ENCODE measurements around the gene BCL11B.

BCL11B gene

DNA sequence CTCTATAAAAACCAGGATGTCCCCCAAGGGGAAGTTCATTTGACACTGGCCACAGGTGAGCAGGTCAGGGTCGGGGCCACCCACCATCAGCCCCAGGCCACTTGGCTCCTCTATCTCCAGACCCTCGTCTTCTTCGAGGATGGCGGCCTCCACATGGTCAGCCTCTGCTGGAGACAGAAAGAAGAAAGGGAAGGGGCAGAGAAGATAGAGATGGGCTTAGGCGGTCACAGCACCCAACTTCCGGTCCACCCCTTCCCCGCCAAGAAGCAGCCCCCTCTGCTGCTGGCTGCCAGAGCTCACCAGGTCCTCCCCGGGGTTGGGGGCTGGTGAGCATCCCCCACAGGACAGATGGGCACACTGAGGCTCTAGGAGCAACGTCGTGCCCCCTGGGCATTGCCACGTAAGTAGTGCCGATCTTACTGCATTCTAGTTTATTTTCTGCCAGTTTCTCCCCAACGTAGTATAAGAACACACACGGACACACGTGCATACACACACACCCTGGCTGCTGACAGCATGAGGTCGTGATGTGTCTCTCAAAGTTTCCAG is 14.2 kb downstream of the BCL11B start:
- no peaks in the 10 kb centered on the region for H3K9me3 ChIP-seq (ENCODE audit: control insufficient read depth, insufficient read depth, low read length)

DNA sequence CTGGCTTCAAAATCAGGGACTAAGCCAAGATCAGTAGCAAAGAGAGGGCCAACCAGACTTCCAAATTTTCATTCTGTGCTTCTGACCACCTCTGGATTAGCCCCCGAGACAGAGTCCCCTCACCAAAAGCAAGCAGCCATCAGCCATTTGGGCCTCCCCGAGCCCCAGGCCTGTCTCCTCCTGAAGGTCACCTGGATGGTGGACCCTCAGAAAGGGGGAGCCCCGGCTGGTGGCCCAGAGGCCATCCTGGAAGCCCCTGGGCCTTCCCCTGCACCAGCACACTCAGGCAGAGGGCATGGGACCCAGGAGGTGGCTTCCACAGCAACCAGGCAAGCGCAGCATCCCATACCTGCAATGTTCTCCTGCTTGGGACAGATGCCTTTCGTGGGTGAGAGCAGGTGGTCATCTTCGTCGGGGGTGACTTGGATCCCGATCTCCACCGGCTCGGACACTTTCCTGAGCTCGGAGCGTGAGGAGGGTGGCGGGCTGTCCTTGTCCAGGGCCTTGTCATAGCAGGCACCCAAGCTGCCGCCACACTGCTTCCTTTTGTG is 14.8 kb downstream of the BCL11B start:
- Histone ChIP-seq H3K36me3 (ENCODE audit: insufficient read depth, low read length) (no peaks in the 10 kb centered on the region), H3K9ac (ENCODE audit: low read depth, low read length) (no peak overlapping the region), H3K9me3 (ENCODE audit: control insufficient read depth, insufficient read depth, low read length) (no peaks in the 10 kb centered on the region), H3K4me1 (ENCODE audit: insufficient read depth, low read length) (peaks cover 26% of the 10 kb centered on the region)

More for the DNA sequence above, 14.2 kb downstream of the BCL11B start:
- H3K4me1 ChIP-seq (ENCODE audit: insufficient read depth, low read length): peaks cover 31% of the 10 kb centered on the region
- H3K9ac ChIP-seq (ENCODE audit: low read depth, low read length): no peak overlapping the region
- H3K36me3 ChIP-seq (ENCODE audit: insufficient read depth, low read length): no peaks in the 10 kb centered on the region

DNA sequence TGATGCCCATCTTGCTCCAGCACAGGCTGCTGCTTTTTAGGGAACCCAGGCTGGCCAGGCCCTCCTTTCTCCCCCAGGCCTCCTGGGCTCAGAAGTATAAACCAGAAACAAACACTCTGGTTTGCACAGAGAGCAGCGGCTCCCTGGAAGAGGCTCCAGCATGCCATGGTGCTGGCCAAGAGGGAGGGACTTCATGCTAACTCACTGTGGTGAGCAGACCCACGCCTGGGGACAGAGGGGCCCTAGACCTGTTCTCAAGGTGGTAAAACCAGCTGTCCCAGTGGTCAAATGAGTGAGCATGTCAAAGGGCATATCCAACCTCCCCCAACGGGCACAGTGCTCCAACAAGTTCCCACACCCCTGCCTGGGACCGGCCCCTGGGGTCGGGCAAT is 15.5 kb downstream of the BCL11B start:
- H3K9me3 ChIP-seq (ENCODE audit: control insufficient read depth, insufficient read depth, low read length): no peaks in the 10 kb centered on the region
- H3K4me1 ChIP-seq (ENCODE audit: insufficient read depth, low read length): peaks cover 19% of the 10 kb centered on the region
- no peak overlapping the region for H3K9ac ChIP-seq (ENCODE audit: low read depth, low read length)
- H3K36me3 ChIP-seq (ENCODE audit: insufficient read depth, low read length): no peaks in the 10 kb centered on the region

DNA sequence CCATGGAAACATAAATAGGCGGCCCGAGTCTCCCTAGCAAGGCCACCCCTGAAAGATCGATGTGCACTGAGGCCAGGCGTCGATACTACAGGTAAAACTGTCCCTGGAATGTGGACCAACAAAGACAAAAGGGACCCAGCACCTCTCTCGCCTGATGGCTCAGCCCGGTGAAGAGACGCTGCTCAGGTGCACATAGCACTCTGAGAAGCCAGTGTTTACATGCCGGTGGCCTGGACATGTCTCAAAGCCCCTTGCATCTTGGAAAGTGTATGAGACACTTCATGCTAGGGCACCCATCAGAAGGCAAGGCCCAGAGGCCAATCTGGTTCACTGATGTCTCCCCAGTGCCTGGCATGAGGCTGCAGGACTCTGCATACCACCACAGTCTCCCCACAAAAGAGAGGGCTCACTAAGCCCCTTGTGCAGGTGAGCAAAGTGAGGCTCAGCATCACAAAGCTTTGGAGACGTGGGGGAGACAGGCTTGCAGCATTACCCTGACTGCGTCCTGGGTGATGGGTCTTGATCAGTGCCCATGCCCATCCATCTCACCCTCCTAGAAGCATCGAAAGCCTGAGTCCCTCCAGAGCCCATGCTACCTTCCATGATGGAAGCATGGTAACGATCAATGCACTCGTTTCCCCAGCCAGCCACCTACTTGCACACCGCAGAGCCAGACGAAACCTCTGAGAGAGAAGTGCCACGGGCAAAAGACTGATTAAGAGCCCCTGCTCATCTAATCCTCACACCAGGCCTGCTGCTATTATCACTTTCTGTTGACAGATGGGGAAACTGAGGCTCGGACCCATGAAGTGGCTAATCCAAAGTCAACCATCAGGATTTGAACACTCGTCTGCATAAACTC is 16.1 kb downstream of the BCL11B start:
- H3K9me3 ChIP-seq (ENCODE audit: control insufficient read depth, insufficient read depth, low read length): no peaks in the 10 kb centered on the region
- no peak overlapping the region for H3K9ac ChIP-seq (ENCODE audit: low read depth, low read length)
- H3K36me3 ChIP-seq (ENCODE audit: insufficient read depth, low read length): no peaks in the 10 kb centered on the region
- peaks cover 13% of the 10 kb centered on the region for H3K4me1 ChIP-seq (ENCODE audit: insufficient read depth, low read length)

DNA sequence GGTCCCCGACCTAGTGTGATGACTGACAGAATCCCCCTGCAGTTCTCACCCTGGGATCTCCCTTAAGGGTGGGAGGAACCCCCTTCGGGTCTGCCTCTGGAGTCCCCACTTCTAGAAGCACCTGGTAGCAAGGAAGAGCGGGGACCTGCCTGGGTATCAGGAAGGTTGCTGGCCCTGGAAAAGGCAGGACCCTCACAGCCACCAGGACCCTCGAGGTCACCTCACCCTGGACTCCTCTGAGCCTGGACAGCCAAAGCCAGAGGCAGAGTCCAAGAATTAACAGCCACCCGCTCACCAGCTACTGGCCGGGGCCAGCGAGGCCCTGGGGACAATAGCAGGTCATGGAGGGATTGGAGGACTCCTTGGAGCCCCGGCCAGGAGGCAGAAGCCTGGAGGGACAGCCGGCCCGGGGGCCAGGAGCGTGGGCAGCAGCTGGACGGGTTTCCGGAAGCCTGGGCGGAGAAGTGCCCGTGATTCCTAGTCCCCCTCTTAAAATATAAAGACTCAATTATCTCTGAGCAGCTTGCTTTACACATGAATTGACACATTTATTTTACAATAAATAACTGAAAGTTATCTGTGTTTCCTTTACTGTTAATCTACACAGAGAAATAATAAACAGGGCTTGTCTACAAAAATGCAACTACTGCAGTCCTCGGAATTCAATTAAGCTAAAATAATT is 17.5 kb downstream of the BCL11B start:
- H3K9ac ChIP-seq (ENCODE audit: low read depth, low read length): no peak overlapping the region
- H3K9me3 ChIP-seq (ENCODE audit: control insufficient read depth, insufficient read depth, low read length): no peaks in the 10 kb centered on the region
- H3K36me3 ChIP-seq (ENCODE audit: insufficient read depth, low read length): no peaks in the 10 kb centered on the region
- peaks cover 12% of the 10 kb centered on the region for H3K4me1 ChIP-seq (ENCODE audit: insufficient read depth, low read length)

DNA sequence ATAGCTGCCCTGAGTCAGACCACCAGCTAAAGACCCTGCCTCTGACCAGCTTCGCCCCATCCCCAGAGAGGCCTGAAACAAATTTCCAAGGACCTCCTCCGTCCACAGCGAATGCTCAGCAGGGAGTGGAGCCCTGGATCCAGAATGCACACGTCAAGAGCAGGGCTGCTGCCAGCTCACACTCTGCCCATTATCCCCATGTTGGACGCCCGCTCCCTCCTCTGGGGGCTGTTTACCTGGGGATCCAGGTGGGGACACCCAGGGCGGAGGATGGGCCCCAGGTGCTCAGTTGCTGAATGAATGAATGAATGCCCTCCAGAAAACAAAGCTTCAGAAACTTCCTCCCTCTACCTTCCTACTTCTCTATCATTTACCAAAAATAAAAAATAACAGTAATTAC is 18.1 kb downstream of the BCL11B start:
- Histone ChIP-seq H3K9me3 (ENCODE audit: control insufficient read depth, insufficient read depth, low read length) (no peaks in the 10 kb centered on the region), H3K36me3 (ENCODE audit: insufficient read depth, low read length) (no peaks in the 10 kb centered on the region), H3K4me1 (ENCODE audit: insufficient read depth, low read length) (peaks cover 12% of the 10 kb centered on the region)

DNA sequence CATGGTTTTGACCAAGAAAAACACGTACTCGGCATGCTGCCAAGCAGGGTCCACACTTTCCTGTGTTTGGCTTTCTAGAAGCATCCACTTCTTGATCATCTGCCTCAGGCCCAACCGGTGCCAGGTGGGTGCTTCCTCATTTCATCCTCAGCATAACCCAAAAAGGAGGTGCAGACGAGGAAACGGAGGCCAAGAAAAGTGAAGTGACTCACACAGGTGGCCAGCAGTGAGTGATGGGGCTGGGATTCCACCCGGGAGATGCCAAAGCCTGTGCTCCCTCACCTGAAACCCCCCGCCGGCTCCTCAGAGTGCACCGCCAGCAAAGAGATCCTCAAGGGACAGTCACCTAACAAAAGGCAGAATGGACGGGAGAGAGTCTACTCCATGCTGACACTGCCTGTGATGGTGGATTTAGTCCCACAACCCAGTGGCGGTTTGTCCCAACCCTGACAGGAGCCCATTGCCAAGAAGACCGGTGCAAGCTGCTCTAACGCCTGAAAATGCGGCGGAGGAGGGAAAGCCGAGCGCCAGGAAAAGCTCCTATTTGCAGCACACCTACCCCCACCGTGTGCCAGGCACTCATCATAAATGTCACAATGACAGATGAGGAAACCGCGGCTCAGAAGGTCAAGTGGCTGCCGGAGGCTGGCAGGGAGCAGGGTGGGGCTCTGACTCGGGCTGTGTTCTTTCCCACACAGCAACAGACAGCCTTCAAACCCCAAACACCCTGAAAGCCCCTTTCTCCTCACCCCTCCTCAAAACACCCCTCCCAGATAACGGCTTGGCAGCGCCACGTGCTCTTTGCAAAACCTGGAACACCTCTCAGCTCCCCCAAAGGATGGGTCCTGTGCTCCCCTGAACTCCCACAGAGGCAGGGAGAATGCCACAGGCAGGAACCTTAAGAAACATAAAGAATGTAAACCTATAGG is 18.8 kb downstream of the BCL11B start:
- Histone ChIP-seq H3K9ac (ENCODE audit: low read depth, low read length) (no peak overlapping the region), H3K9me3 (ENCODE audit: control insufficient read depth, insufficient read depth, low read length) (no peaks in the 10 kb centered on the region), H3K36me3 (ENCODE audit: insufficient read depth, low read length) (no peaks in the 10 kb centered on the region), H3K4me1 (ENCODE audit: insufficient read depth, low read length) (peaks cover 17% of the 10 kb centered on the region)

More for the DNA sequence above, 18.1 kb downstream of the BCL11B start:
- H3K9ac ChIP-seq (ENCODE audit: low read depth, low read length): no peak overlapping the region

DNA sequence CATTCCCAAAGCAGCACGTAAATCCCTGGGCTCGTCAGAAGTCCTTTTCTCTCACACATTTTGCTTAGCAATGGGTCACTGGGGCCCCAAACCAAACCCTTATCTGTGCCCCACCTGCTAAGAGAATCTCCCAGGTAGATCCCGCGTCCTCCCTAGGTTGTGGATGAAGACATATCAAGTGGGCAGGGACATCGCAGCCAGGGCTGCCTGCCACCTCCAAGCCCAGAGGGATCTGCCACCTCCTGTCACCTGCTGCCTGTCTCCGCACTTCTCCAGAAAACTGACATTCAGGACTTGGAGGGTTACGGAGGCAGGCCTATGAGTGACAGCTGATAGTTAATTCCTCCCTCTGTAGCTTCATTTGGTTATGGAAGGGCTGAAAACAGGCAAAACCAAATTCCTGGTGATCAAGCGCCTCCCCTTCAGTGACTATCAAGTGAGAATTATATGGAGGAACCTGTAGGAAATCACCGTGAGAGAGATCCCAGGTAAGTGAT is 19.5 kb downstream of the BCL11B start:
- H3K9me3 ChIP-seq (ENCODE audit: control insufficient read depth, insufficient read depth, low read length): no peaks in the 10 kb centered on the region
- no peaks in the 10 kb centered on the region for H3K36me3 ChIP-seq (ENCODE audit: insufficient read depth, low read length)

DNA sequence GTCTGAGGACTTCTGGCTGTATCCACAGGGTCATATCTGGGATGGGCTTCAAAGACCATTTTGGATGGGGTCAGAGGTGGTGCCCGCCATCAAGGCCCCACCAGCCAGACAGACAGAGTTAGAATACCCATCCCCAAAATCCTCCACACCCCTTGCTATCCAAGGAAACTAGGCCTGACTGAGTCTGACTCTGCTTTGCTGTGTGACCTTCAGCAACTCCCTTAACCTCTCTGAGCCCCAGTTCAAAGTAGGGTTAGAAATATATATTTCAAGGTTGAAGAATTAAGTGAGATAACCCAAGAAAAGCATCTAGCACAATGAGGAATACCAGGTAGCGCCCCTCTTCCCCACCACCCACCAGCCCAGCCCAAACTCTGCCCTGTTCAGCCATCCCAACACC is 20.3 kb downstream of the BCL11B start:
- Histone ChIP-seq H3K36me3 (ENCODE audit: insufficient read depth, low read length) (no peaks in the 10 kb centered on the region), H3K9ac (ENCODE audit: low read depth, low read length) (no peak overlapping the region)

More for the DNA sequence above, 19.5 kb downstream of the BCL11B start:
- H3K4me1 ChIP-seq (ENCODE audit: insufficient read depth, low read length): peaks cover 17% of the 10 kb centered on the region
- no peak overlapping the region for H3K9ac ChIP-seq (ENCODE audit: low read depth, low read length)

DNA sequence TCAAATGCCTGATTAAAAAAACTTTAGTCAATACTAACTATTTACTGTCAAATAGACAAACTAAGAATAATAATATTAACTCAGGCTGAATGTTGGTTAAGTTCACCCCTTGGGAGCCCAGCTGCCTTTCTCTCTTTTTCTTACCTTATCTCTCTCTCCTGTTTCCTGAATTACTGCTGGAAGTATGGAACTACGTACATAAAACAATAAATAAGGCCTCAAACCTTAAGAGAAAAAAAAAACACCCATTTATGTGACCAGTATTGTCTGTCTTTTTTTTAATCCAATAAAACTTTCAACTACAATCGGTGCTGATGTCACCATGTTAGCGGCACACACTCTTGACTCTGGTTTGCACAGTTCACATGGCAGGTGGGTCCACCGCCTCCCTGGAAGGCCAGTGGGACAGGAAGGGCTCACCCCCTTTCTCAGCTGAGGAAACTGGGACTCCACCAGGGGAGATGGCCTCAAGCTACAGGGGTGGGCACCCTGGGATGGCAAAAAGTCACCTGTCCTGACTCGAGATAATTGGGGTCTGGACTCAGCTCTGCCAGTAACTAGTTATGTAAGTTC is 21.3 kb downstream of the BCL11B start:
- no peaks in the 10 kb centered on the region for H3K36me3 ChIP-seq (ENCODE audit: insufficient read depth, low read length)
- peaks cover 19% of the 10 kb centered on the region for H3K4me1 ChIP-seq (ENCODE audit: insufficient read depth, low read length)
- no peak overlapping the region for H3K9ac ChIP-seq (ENCODE audit: low read depth, low read length)
- H3K9me3 ChIP-seq (ENCODE audit: control insufficient read depth, insufficient read depth, low read length): no peaks in the 10 kb centered on the region

More for the DNA sequence above, 20.3 kb downstream of the BCL11B start:
- Histone ChIP-seq H3K9me3 (ENCODE audit: control insufficient read depth, insufficient read depth, low read length) (no peaks in the 10 kb centered on the region), H3K4me1 (ENCODE audit: insufficient read depth, low read length) (peaks cover 19% of the 10 kb centered on the region)

DNA sequence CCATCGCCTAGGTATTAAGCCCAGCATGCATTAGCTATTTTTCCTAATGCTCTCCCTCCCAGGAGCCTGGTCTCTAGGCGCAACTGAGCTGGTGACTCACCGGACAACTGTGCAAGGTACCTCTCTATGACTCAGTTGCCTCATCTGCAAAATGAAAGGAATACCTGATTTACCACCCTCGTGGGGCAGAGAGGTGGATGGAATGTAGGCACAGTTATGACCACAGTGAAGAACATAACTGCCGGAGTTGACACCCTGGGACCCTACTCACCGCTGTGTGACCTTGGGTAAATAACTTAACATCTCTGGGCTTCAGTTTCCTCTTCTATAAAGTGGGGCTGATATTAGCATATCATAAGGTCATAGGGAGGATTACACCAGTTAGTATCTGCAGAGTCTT is 22.6 kb downstream of the BCL11B start:
- H3K36me3 ChIP-seq (ENCODE audit: insufficient read depth, low read length): no peaks in the 10 kb centered on the region
- no peaks in the 10 kb centered on the region for H3K9me3 ChIP-seq (ENCODE audit: control insufficient read depth, insufficient read depth, low read length)
- peaks cover 26% of the 10 kb centered on the region for H3K4me1 ChIP-seq (ENCODE audit: insufficient read depth, low read length)
- H3K9ac ChIP-seq (ENCODE audit: low read depth, low read length): no peak overlapping the region

DNA sequence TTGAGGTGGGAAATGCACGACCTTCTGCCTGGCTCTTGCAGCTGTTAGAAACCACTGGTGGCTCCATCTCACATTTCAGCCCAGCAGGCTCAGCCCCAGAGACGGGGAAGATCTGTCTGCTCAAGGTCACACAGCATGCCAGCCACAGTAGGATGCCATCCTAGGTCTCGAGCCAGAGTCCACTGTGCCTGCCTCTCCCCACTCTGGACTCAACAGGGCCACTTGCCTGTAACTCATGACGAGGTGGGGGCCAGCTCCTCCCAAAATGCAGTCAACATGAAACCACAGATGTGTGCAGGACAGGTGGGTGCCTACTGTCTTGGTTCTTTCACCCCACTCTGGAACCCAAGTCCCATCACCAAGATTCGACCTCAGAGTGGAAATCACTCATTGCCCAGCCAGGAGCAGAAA is 23.2 kb downstream of the BCL11B start:
- H3K9me3 ChIP-seq (ENCODE audit: control insufficient read depth, insufficient read depth, low read length): no peaks in the 10 kb centered on the region
- no peak overlapping the region for H3K9ac ChIP-seq (ENCODE audit: low read depth, low read length)
- H3K36me3 ChIP-seq (ENCODE audit: insufficient read depth, low read length): no peaks in the 10 kb centered on the region
- peaks cover 31% of the 10 kb centered on the region for H3K4me1 ChIP-seq (ENCODE audit: insufficient read depth, low read length)

DNA sequence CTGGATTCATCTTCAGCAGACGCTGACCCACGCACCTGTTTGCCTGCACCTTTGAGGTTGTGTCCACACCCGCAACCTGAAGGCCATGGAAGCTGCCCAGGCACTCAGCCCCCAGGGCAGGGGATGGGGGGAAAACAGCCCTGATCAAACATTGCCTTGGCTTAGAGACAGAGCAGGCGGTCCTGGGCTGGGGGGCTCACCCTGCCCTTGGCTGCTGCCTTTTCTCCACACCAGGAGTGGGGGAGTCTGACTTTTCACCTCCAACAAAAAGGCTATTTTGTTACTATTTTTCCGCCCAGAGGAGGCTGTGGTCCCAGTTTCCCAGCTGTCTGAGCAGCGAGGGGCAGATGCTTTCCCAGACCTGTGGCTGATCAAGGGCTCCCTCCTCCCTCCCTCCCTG is 24.2 kb downstream of the BCL11B start:
- Histone ChIP-seq H3K9me3 (ENCODE audit: control insufficient read depth, insufficient read depth, low read length) (no peaks in the 10 kb centered on the region), H3K36me3 (ENCODE audit: insufficient read depth, low read length) (no peaks in the 10 kb centered on the region), H3K9ac (ENCODE audit: low read depth, low read length) (no peak overlapping the region), H3K4me1 (ENCODE audit: insufficient read depth, low read length) (peaks cover 37% of the 10 kb centered on the region)

Data from ES-I3 (cell line).